ENCODE data around the gene RPTOR. TPM values are rescaled to one million over a fixed set of nuclear protein-coding genes. Genes with fewer than 3 reads are reported as not detected.

The RPTOR gene
- total and polyA plus RNA-seq, 10 of the 15 experiments (the other 5 are each of a cell fraction or from before 2014, with no cell fraction given) = 0.18 to 32.1 (median 7.8) TPM

DNA sequence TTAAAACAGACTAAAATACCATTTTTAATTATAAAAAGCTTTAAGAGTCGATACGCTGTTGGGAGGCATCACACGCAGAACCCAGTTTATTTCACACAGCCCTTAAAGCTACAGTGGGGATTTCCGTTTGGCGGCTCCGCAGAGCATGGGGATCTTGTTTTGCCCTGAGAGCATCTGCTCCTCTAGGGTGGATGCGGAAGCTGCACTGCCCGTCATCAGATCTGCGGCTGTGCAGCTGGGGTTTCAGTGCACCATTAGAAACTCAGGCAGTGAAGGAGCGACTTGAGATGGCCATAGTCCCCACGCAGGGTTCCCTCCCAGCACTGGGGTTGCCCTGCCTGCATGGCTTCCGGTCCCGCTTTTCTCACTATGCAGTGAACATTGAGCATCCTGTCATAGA is 384.8 kb downstream of the RPTOR start (continued):
- TF ChIP-seq TAF1 (IDR thresholded peaks at IDR 0.05; ENCODE audit: borderline replicate concordance, low read depth, low read length) (no peak), NFXL1 (IDR thresholded peaks at IDR 0.05; ENCODE audit: borderline replicate concordance) (no peak), PAX5 (IDR thresholded peaks at IDR 0.05; ENCODE audit: borderline replicate concordance, low read depth, low read length) (peak; percentile 27; the same call in 1 of the 2 replicates), NFYA (IDR thresholded peaks at IDR 0.05; ENCODE audit: borderline replicate concordance, low read depth, low read length) (no peak), SUZ12 (IDR thresholded peaks at IDR 0.05; ENCODE audit: unreplicated experiment) (no peak), KDM1A (IDR thresholded peaks at IDR 0.05; ENCODE audit: borderline replicate concordance) (no peak), RFX5 (IDR thresholded peaks at IDR 0.05; ENCODE audit: low read depth, low read length) (no peak), FOXK2 (IDR thresholded peaks at IDR 0.05) (no peak), ASH2L (IDR thresholded peaks at IDR 0.05; ENCODE audit: borderline replicate concordance, low read depth) (no peak), NFIC (IDR thresholded peaks at IDR 0.05; ENCODE audit: low read depth, low read length) (no peak), GATAD2B (conservative IDR thresholded peaks at IDR 0.05; ENCODE audit: low read depth) (no peak; the same call in 1 of the 2 replicates), FOS (IDR thresholded peaks at IDR 0.05; ENCODE audit: borderline replicate concordance, extremely low read depth, insufficient read length) (no peak), CHD2 (IDR thresholded peaks at IDR 0.05; ENCODE audit: borderline replicate concordance, low read depth, low read length) (peak; percentile 32; the same call in 1 of the 2 replicates), RBBP5 (conservative IDR thresholded peaks at IDR 0.05) (no peak), DPF2 (IDR thresholded peaks at IDR 0.05) (no peak), ZNF384 (IDR thresholded peaks at IDR 0.05; ENCODE audit: borderline replicate concordance, low read depth, low read length) (no peak)
- TF ChIP-seq, protein P1, sequence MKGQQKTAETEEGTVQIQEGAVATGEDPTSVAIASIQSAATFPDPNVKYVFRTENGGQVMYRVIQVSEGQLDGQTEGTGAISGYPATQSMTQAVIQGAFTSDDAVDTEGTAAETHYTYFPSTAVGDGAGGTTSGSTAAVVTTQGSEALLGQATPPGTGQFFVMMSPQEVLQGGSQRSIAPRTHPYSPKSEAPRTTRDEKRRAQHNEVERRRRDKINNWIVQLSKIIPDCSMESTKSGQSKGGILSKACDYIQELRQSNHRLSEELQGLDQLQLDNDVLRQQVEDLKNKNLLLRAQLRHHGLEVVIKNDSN (IDR thresholded peaks at IDR 0.05; ENCODE audit: borderline replicate concordance, extremely low read length, insufficient read depth, low read depth, low read length) = no peak
- TF ChIP-seq, protein P2, sequence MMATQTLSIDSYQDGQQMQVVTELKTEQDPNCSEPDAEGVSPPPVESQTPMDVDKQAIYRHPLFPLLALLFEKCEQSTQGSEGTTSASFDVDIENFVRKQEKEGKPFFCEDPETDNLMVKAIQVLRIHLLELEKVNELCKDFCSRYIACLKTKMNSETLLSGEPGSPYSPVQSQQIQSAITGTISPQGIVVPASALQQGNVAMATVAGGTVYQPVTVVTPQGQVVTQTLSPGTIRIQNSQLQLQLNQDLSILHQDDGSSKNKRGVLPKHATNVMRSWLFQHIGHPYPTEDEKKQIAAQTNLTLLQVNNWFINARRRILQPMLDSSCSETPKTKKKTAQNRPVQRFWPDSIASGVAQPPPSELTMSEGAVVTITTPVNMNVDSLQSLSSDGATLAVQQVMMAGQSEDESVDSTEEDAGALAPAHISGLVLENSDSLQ (IDR thresholded peaks at IDR 0.05) = peak; percentile 58; the same call in 1 of the 2 replicates
- TF ChIP-seq, protein P3, sequence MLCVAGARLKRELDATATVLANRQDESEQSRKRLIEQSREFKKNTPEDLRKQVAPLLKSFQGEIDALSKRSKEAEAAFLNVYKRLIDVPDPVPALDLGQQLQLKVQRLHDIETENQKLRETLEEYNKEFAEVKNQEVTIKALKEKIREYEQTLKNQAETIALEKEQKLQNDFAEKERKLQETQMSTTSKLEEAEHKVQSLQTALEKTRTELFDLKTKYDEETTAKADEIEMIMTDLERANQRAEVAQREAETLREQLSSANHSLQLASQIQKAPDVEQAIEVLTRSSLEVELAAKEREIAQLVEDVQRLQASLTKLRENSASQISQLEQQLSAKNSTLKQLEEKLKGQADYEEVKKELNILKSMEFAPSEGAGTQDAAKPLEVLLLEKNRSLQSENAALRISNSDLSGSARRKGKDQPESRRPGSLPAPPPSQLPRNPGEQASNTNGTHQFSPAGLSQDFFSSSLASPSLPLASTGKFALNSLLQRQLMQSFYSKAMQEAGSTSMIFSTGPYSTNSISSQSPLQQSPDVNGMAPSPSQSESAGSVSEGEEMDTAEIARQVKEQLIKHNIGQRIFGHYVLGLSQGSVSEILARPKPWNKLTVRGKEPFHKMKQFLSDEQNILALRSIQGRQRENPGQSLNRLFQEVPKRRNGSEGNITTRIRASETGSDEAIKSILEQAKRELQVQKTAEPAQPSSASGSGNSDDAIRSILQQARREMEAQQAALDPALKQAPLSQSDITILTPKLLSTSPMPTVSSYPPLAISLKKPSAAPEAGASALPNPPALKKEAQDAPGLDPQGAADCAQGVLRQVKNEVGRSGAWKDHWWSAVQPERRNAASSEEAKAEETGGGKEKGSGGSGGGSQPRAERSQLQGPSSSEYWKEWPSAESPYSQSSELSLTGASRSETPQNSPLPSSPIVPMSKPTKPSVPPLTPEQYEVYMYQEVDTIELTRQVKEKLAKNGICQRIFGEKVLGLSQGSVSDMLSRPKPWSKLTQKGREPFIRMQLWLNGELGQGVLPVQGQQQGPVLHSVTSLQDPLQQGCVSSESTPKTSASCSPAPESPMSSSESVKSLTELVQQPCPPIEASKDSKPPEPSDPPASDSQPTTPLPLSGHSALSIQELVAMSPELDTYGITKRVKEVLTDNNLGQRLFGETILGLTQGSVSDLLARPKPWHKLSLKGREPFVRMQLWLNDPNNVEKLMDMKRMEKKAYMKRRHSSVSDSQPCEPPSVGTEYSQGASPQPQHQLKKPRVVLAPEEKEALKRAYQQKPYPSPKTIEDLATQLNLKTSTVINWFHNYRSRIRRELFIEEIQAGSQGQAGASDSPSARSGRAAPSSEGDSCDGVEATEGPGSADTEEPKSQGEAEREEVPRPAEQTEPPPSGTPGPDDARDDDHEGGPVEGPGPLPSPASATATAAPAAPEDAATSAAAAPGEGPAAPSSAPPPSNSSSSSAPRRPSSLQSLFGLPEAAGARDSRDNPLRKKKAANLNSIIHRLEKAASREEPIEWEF (IDR thresholded peaks at IDR 0.05; ENCODE audit: insufficient replicate concordance, low read depth, low read length) = no peak
- TF ChIP-seq, protein P4, sequence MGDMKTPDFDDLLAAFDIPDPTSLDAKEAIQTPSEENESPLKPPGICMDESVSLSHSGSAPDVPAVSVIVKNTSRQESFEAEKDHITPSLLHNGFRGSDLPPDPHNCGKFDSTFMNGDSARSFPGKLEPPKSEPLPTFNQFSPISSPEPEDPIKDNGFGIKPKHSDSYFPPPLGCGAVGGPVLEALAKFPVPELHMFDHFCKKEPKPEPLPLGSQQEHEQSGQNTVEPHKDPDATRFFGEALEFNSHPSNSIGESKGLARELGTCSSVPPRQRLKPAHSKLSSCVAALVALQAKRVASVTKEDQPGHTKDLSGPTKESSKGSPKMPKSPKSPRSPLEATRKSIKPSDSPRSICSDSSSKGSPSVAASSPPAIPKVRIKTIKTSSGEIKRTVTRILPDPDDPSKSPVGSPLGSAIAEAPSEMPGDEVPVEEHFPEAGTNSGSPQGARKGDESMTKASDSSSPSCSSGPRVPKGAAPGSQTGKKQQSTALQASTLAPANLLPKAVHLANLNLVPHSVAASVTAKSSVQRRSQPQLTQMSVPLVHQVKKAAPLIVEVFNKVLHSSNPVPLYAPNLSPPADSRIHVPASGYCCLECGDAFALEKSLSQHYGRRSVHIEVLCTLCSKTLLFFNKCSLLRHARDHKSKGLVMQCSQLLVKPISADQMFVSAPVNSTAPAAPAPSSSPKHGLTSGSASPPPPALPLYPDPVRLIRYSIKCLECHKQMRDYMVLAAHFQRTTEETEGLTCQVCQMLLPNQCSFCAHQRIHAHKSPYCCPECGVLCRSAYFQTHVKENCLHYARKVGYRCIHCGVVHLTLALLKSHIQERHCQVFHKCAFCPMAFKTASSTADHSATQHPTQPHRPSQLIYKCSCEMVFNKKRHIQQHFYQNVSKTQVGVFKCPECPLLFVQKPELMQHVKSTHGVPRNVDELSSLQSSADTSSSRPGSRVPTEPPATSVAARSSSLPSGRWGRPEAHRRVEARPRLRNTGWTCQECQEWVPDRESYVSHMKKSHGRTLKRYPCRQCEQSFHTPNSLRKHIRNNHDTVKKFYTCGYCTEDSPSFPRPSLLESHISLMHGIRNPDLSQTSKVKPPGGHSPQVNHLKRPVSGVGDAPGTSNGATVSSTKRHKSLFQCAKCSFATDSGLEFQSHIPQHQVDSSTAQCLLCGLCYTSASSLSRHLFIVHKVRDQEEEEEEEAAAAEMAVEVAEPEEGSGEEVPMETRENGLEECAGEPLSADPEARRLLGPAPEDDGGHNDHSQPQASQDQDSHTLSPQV (IDR thresholded peaks at IDR 0.05) = no peak
